GM19455 (cell line): Measurements from ENCODE around the gene COASY.
"Not testable (repeated sequence)": the region's sequence is repeated elsewhere in the genome, so short reads cannot be mapped to it uniquely, and the experiment has no call there.

ENCODE experiments used
- ATAC-seq: cut with Tn5 transposase; IDR thresholded peaks from one replicate; pipeline ENCODE4 v1.9.1; 2021; ENCODE audit not compliant: unreplicated experiment

The COASY gene

GRCh38 chr17:42531455-42532354 is 30.2 kb upstream of the COASY start:
- no peak for ATAC-seq

- no peak for ATAC-seq
Measured at GRCh38 chr17:42535155-42536047, 26.5 kb upstream of the COASY start.

GRCh38 chr17:42536048-42536371 is 25.9 kb upstream of the COASY start, which contains the start of gene NAGLU:
TSS of gene NAGLU (plus strand) at chr17:42536241. CDS start at chr17:42536273, 32 bp downstream.
- peak; percentile 84 for ATAC-seq

- ATAC-seq = peak; percentile 65
Measured at GRCh38 chr17:42536372-42537155, 25.4 kb upstream of the COASY start.

- no peak for ATAC-seq
Measured at GRCh38 chr17:42537156-42537805, 24.7 kb upstream of the COASY start.

GRCh38 chr17:42537826-42538451 is 24.0 kb upstream of the COASY start:
- ATAC-seq = no peak

GRCh38 chr17:42538482-42538881 is 23.5 kb upstream of the COASY start:
- no peak for ATAC-seq

- ATAC-seq = not testable (repeated sequence)
Measured at GRCh38 chr17:42540558-42540957, 21.4 kb upstream of the COASY start.

GRCh38 chr17:42541041-42541833 is 20.7 kb upstream of the COASY start:
- no peak for ATAC-seq

- ATAC-seq = no peak
Measured at GRCh38 chr17:42543190-42544079, 18.5 kb upstream of the COASY start.

GRCh38 chr17:42544874-42545283 is 17.1 kb upstream of the COASY start:
- ATAC-seq = no peak

GRCh38 chr17:42545755-42546505 is 16.0 kb upstream of the COASY start:
- ATAC-seq = not testable (repeated sequence)

GRCh38 chr17:42547001-42547461 is 14.9 kb upstream of the COASY start:
- ATAC-seq = no peak

GRCh38 chr17:42547698-42548069 is 14.3 kb upstream of the COASY start:
- ATAC-seq = no peak

GRCh38 chr17:42548070-42548837 is 13.7 kb upstream of the COASY start:
- peak; percentile 59 for ATAC-seq

- ATAC-seq = no peak
Measured at GRCh38 chr17:42548993-42549755, 12.8 kb upstream of the COASY start.
